ENCODE data around the gene EVX2. TPM values are rescaled to one million over a fixed set of nuclear protein-coding genes. Genes with fewer than 3 reads are reported as not detected.

Gene EVX2
- total and polyA plus RNA-seq, 2 of the 4 experiments (the other 2 are of a cell fraction): not detected

GRCh38 chr2:176101216-176101830, 17.6 kb upstream of the EVX2 start:
- no peaks in the 10 kb centered on the region for H3K79me1 ChIP-seq (ENCODE audit: low read depth in 1 of 2, low read length in 2 of 2)

More at GRCh38 chr2:176101216-176101830, 17.6 kb upstream of the EVX2 start:
- CTCF ChIA-PET: no interaction called here
- WGBS, 2 experiments (ENCODE audit: extremely low coverage in 2 of 2, insufficient read length in 1 of 2): no CpG with 5 or more reads among the region's 2 CpGs
- Histone ChIP-seq H2AK9ac (replicated peaks; ENCODE audit: low read depth, low read length, poor library complexity) (no peak overlapping the region), H3K9me3 (ENCODE audit: control insufficient read depth, insufficient read depth, low read length) (peaks cover 1% of the 10 kb centered on the region; the same call in 1 of the 2 replicates), H3K23ac (ENCODE audit: low read depth, low read length) (no peak overlapping the region), H3K4ac (ENCODE audit: low read depth, low read length) (no peak overlapping the region), H3K4me1 (ENCODE audit: control insufficient read depth, insufficient read depth, low read length) (peaks cover 3% of the 10 kb centered on the region; the same call in 1 of the 2 replicates), H2BK20ac (ENCODE audit: low read depth, low read length) (no peak overlapping the region), H4K20me1 (ENCODE audit: insufficient read depth, low read length) (no peaks in the 10 kb centered on the region), H2AFZ (replicated peaks; ENCODE audit: low read length, poor library complexity) (no peak overlapping the region), H3K9ac (ENCODE audit: low read depth, low read length) (no peak overlapping the region), H3K4me3 (ENCODE audit: insufficient read depth, low read depth, low read length) (no peak overlapping the region), H3K14ac (replicated peaks; ENCODE audit: low read depth, low read length) (no peak overlapping the region), H3K18ac (ENCODE audit: low read depth, low read length) (no peak overlapping the region), H2AK5ac (ENCODE audit: low read depth, low read length) (no peak overlapping the region), H3K4me2 (ENCODE audit: low read depth, low read length) (no peak overlapping the region), H4K91ac (ENCODE audit: insufficient read depth, low read depth, low read length) (no peak overlapping the region), H3K36me3 (ENCODE audit: control insufficient read depth, insufficient read depth, low read length) (no peaks in the 10 kb centered on the region), H3K27me3 (ENCODE audit: control insufficient read depth, insufficient read depth, low read length) (peaks cover 97% of the 10 kb centered on the region), H3K9me1 (ENCODE audit: insufficient read depth, low read length) (no peaks in the 10 kb centered on the region), H4K5ac (ENCODE audit: low read depth, low read length) (no peak overlapping the region), H2BK5ac (ENCODE audit: low read depth, low read length, poor library complexity, severe bottlenecking) (no peak overlapping the region), H3K27ac (ENCODE audit: insufficient read depth, low read length) (no peak overlapping the region), H4K8ac (ENCODE audit: low read depth in 2 of 2, low read length in 2 of 2) (no peak overlapping the region), H2BK120ac (ENCODE audit: low read depth, low read length) (no peak overlapping the region), H3K56ac (ENCODE audit: extremely low read depth, insufficient read depth, low read length) (no peak overlapping the region), H2BK15ac (ENCODE audit: low read depth, low read length) (no peak overlapping the region)
- no peak for DNase-seq
- in situ Hi-C loops (cut with MboI; ENCODE audit: low sequenced_read_pairs) (no loop called here), dilution Hi-C loops (cut with HindIII; ENCODE audit: low sequenced_read_pairs, unreplicated experiment) (no loop called here), intact Hi-C loops (cut with micrococcal nuclease) (no loop called here)
- ATAC-seq (ENCODE audit: low read depth): no peak
- TF ChIP-seq RFX5 (IDR thresholded peaks at IDR 0.05; ENCODE audit: low read depth, low read length) (no peak), USF2 (IDR thresholded peaks at IDR 0.05; ENCODE audit: low read depth, low read length) (no peak), MAZ (IDR thresholded peaks at IDR 0.05; ENCODE audit: borderline replicate concordance, low read depth, low read length) (no peak), RAD21 (IDR thresholded peaks at IDR 0.05; ENCODE audit: low read length) (no peak), RCOR1 (IDR thresholded peaks at IDR 0.05; ENCODE audit: insufficient replicate concordance, low read length) (no peak), POLR2A (IDR thresholded peaks at IDR 0.05; ENCODE audit: low read depth, low read length) (no peak), NFE2L2 (IDR thresholded peaks at IDR 0.05; ENCODE audit: low read depth, low read length) (no peak), CTCF (conservative IDR thresholded peaks at IDR 0.05; ENCODE audit: low read depth, low read length) (no peak), SMC3 (IDR thresholded peaks at IDR 0.05; ENCODE audit: low read depth, low read length) (no peak), ELK1 (IDR thresholded peaks at IDR 0.05; ENCODE audit: borderline replicate concordance, low read depth, low read length) (no peak), BHLHE40 (IDR thresholded peaks at IDR 0.05; ENCODE audit: low read depth, low read length) (no peak), FOS (IDR thresholded peaks at IDR 0.05; ENCODE audit: low read depth, low read length) (no peak)
- POLR2A ChIA-PET (ENCODE audit: unreplicated experiment): no interaction called here
- no TSS peak for BruUV-seq (replicated peaks)

All from IMR-90 (cell line).